SU-DHL-6 (cell line): ENCODE data around the gene PDIA5.

Experiments
- CTCF ChIP-seq: fragments of 200-600 bp; sonication (generic); IDR thresholded peaks from one replicate; pipeline ENCODE4 v1.5.1; 2017; ENCODE audit warnings: antibody characterized with exemption, mild to moderate bottlenecking, low read length, moderate library complexity; ENCODE audit not compliant: insufficient read depth, poor library complexity, severe bottlenecking
- EZH2phosphoT487 ChIP-seq: fragments of 200-600 bp; sonication (generic), shearing (Covaris generic); conservative IDR thresholded peaks from 2 replicates; pipeline ENCODE4 v1.6.1; 2018; ENCODE audit warnings: mild to moderate bottlenecking, antibody characterized with exemption, low read length, moderate library complexity, mixed read lengths

GRCh38 chr3:123112232-123112631 lies 45.4 kb downstream of the PDIA5 start:
- TF ChIP-seq CTCF (no peak), EZH2phosphoT487 (no peak)
